K562 (cell line): Measurements from ENCODE around the gene ZMYM1. TPM values are rescaled to one million over a fixed set of nuclear protein-coding genes. Genes with fewer than 3 reads are reported as not detected.

ENCODE experiments used
- ATAC-seq: fragments of 200-7000 bp; cut with Tn5 transposase; 3 replicates; pipeline ENCODE4 v1.9.1; 2020; ENCODE audit warnings: moderate library complexity
- BruUV-seq: library from RNA; stranded (reverse); fragments of 400-500 nt; replicated peaks from 2 replicates; lab custom pipeline; 2021; lab: Mats Ljungman, UMichigan
- CTCF ChIA-PET: fragments of 300-600 bp; formaldehyde crosslinking; extraction: SDS; loops from one replicate; lab custom pipeline; 2021; ENCODE audit warnings: low intra/inter-chr PET ratio; lab: Yijun Ruan, JAX
- POLR2A ChIA-PET: fragments of 300-600, 350-650 bp; sonication (Branson Sonifier 250); formaldehyde crosslinking; extraction: SDS; loops from one replicate; lab custom pipeline; 2021; ENCODE audit warnings: antibody characterized with exemption, inconsistent platforms; lab: Yijun Ruan, JAX
- DNase-seq, 4 experiments: peaks; one replicate each; pipeline versions ENCODE4 v3.0.0 to v3.0.0-alpha.2; 2011 to 2018; ENCODE audit warnings: low spot score in 3 of 4, mixed read lengths in 3 of 4; ENCODE audit errors: extremely low read depth in 1 of 4
- FAIRE-seq: peaks from 2 replicates; lab custom pipeline; 2011; peaks lifted over from hg19 to GRCh38; lab: Jason Lieb, UNC
- H2AFZ ChIP-seq: 2 replicates; pipeline ENCODE4 v1.6.0; 2011; ENCODE audit warnings: low read depth, low read length, control low read depth, inconsistent platforms
- H3K27ac ChIP-seq: fragments of 200-600 bp; 3 replicates; pipeline ENCODE4 v1.8.0; 2011; ENCODE audit warnings: low read depth, mild to moderate bottlenecking, control low read depth, inconsistent platforms, low read length, moderate library complexity, mixed read lengths; ENCODE audit errors: extremely low read depth
- H3K27me3 ChIP-seq, 2 experiments: fragments of 300-600 bp in 1 of 2; 2 replicates in 1 of 2; 3 replicates in 1 of 2; pipeline versions ENCODE4 v1.6.0 to v1.8.0; 2011; ENCODE audit warnings: inconsistent platforms in 2 of 2, low read length in 2 of 2, mild to moderate bottlenecking in 1 of 2, mixed read lengths in 1 of 2, moderate library complexity in 1 of 2; ENCODE audit not compliant: control insufficient read depth in 2 of 2, insufficient read depth in 2 of 2
- H3K36me3 ChIP-seq: fragments of 300-600 bp; 3 replicates; pipeline ENCODE4 v1.8.0; 2011; ENCODE audit warnings: mild to moderate bottlenecking, low read length, inconsistent platforms; ENCODE audit not compliant: control insufficient read depth, insufficient read depth
- H3K4me1 ChIP-seq, 2 experiments: fragments of 200-600 bp in 1 of 2; replicated peaks in 1 of 2; 2 replicates in 1 of 2; 3 replicates in 1 of 2; pipeline versions ENCODE4 v1.5.1 to v1.8.0; 2011; ENCODE audit warnings: inconsistent platforms in 2 of 2, low read length in 2 of 2, mild to moderate bottlenecking in 1 of 2, mixed read lengths in 1 of 2, moderate library complexity in 1 of 2; ENCODE audit not compliant: control insufficient read depth in 2 of 2, insufficient read depth in 2 of 2
- H3K4me2 ChIP-seq: 2 replicates; pipeline ENCODE4 v1.6.1; 2011; ENCODE audit warnings: low read length, control low read depth, inconsistent platforms, mixed read lengths; ENCODE audit not compliant: insufficient read depth
- H3K4me3 ChIP-seq: fragments of 200-600 bp; sonication (generic), shearing (Covaris generic); 2 replicates; pipeline ENCODE4 v1.5.1; 2016; ENCODE audit warnings: control low read depth, inconsistent platforms
- H3K79me2 ChIP-seq: fragments of 200-600 bp; 3 replicates; pipeline ENCODE4 v1.8.0; 2011; ENCODE audit warnings: low read length, inconsistent platforms; ENCODE audit not compliant: control insufficient read depth, insufficient read depth
- H3K9ac ChIP-seq, 2 experiments: 2 replicates each; pipeline versions ENCODE4 v1.6.0 to v1.6.1; 2011; ENCODE audit warnings: low read depth in 2 of 2, low read length in 2 of 2, control low read depth in 1 of 2, inconsistent platforms in 1 of 2, mild to moderate bottlenecking in 1 of 2, mixed read lengths in 1 of 2; ENCODE audit not compliant: insufficient read depth in 1 of 2
- H3K9me1 ChIP-seq: one replicate; pipeline ENCODE4 v1.6.0; 2011; ENCODE audit warnings: inconsistent platforms, mild to moderate bottlenecking, low read length, moderate library complexity; ENCODE audit not compliant: control insufficient read depth, insufficient read depth
- H3K9me3 ChIP-seq: replicated peaks from 2 replicates; pipeline ENCODE4 v1.5.1; 2011; ENCODE audit warnings: low read depth, low read length, inconsistent platforms; ENCODE audit not compliant: control insufficient read depth, insufficient read depth
- H4K20me1 ChIP-seq: replicated peaks from 2 replicates; pipeline ENCODE4 v1.6.1; 2011; ENCODE audit warnings: low read length, inconsistent platforms, mixed read lengths; ENCODE audit not compliant: control insufficient read depth, insufficient read depth
- BMI1 ChIP-seq: fragments of 150-350 bp; IDR thresholded peaks from 2 replicates; pipeline ENCODE4 v1.6.1; 2014; ENCODE audit warnings: low read length
- BRF2 ChIP-seq: IDR thresholded peaks from 3 replicates; pipeline ENCODE4 v1.6.1; 2011; ENCODE audit warnings: borderline replicate concordance, mild to moderate bottlenecking; ENCODE audit not compliant: insufficient read length, insufficient read depth
- FOSL1 ChIP-seq: fragments of 200-800 bp; sonication (Bioruptor generic); conservative IDR thresholded peaks from 2 replicates; pipeline ENCODE4 v1.6.1; 2016; ENCODE audit warnings: missing genetic modification characterization, missing compliant biosample characterization
- KDM2B ChIP-seq: fragments of 250-450 bp; sonication (Bioruptor Pico); IDR thresholded peaks from 2 replicates; pipeline ENCODE4 v1.8.0; 2021; ENCODE audit warnings: mild to moderate bottlenecking, moderate library complexity
- MAZ ChIP-seq, 2 experiments: fragments of 450-650 bp in 1 of 2; sonication (generic) in 1 of 2; formaldehyde crosslinking; IDR thresholded peaks in 1 of 2; conservative IDR thresholded peaks in 1 of 2; 2 replicates each; pipeline versions ENCODE4 v1.4.0 to v1.5.0; 2020; ENCODE audit warnings: mild to moderate bottlenecking in 1 of 2, missing genetic modification reagents in 1 of 2
- SPI1 ChIP-seq: IDR thresholded peaks from 2 replicates; pipeline ENCODE4 v1.6.1; 2011; ENCODE audit warnings: low read depth, low read length, control low read depth, borderline replicate concordance
- SRSF1 ChIP-seq: fragments of 200-400 bp; formaldehyde crosslinking; IDR thresholded peaks from 2 replicates; pipeline ENCODE4 v1.6.1; 2017; ENCODE audit warnings: mild to moderate bottlenecking, low read depth, low read length, moderate library complexity
- USF1 ChIP-seq: sonication (generic); formaldehyde crosslinking; IDR thresholded peaks from 2 replicates; pipeline ENCODE4 v1.9.0; 2022; ENCODE audit warnings: mild to moderate bottlenecking, missing genetic modification reagents
- ZNF217 ChIP-seq: sonication (generic); formaldehyde crosslinking; IDR thresholded peaks from 2 replicates; pipeline ENCODE4 v1.8.0; 2022; ENCODE audit warnings: mild to moderate bottlenecking, missing genetic modification reagents
- ZNF445 ChIP-seq: fragments of 250-450 bp; sonication (Bioruptor Pico); IDR thresholded peaks from 2 replicates; pipeline ENCODE4 v1.4.0; 2020; ENCODE audit warnings: low read depth, mild to moderate bottlenecking, moderate library complexity
- WGBS: fragments of 100-300 bp; shearing (Covaris generic); methylation state at CpG from one replicate; pipeline ENCODE4 v1.1.6; 2016; ENCODE audit warnings: low coverage, mixed read lengths; ENCODE audit not compliant: insufficient coverage; ENCODE audit errors: missing lambda C conversion rate; 5-methylcytosine and 5-hydroxymethylcytosine counted together
- in situ Hi-C: fragments of 300-500 bp; cut with MboI; formaldehyde crosslinking; loops from 4 replicates; pipeline ENCODE4 v1.15.0; 2018; ENCODE audit warnings: inconsistent platforms, mixed read lengths
- intact Hi-C: fragments of 100-400 bp; cut with micrococcal nuclease; formaldehyde crosslinking; loops from 2 replicates; pipeline ENCODE4 v1.14.2; 2022
- polyA plus RNA-seq, 8 experiments: library from polyadenylated mRNA; depleted of rRNA in 4 of 8; stranded (reverse) in 5 of 8; unstranded in 3 of 8; fragments of >200 nt; fragmentation: Nextera tagmentation in 2 of 8; fragmentation: Illumina TruSeq in 1 of 8; extraction: Ambion mirVana in 2 of 8; extraction: Trizol in 1 of 8; gene quantifications; 2 replicates each; pipeline versions ENCODE4 v1.2.1 to v1.2.3, GENCODE V29; 2011 to 2014; ENCODE audit warnings: inconsistent platforms in 1 of 8, missing spikeins in 1 of 8
- total RNA-seq, 7 experiments: library from RNA; depleted of rRNA in 6 of 7; stranded (reverse); fragments of >200 nt in 6 of 7; fragmentation: Illumina TruSeq in 2 of 7; extraction: Trizol in 2 of 7; gene quantifications; 2 replicates each; pipeline versions ENCODE4 v1.2.1 to v1.2.3, GENCODE V29; 2011 to 2021; ENCODE audit warnings: low replicate concordance in 1 of 7

ZMYM1 gene
- total and polyA plus RNA-seq, 9 of the 15 experiments (the other 6 are each of a cell fraction or from before 2014, with no cell fraction given): 7.5 to 25.4 (median 15.8) TPM

- Histone ChIP-seq H3K9ac (peak overlapping the region in 1 of 2 experiments; percentile 53; a peak in 1 of 4 replicates), H3K9me3 (no peaks in the 10 kb centered on the region), H3K4me2 (no peak overlapping the region), H2AFZ (peak overlapping the region; percentile 20; the same call in 1 of the 2 replicates), H3K27me3 (peaks cover 0 to 9% of the 10 kb centered on the region in 2 experiments; a peak in 2 of 5 replicates), H3K36me3 (no peaks in the 10 kb centered on the region), H3K79me2 (no peaks in the 10 kb centered on the region), H4K20me1 (no peaks in the 10 kb centered on the region), H3K4me3 (no peak overlapping the region), H3K27ac (no peak overlapping the region), H3K4me1 (no peaks in the 10 kb centered on the region; a peak in 1 of 5 replicates), H3K9me1 (no peaks in the 10 kb centered on the region)
- DNase-seq (no peak), FAIRE-seq (no peak), ATAC-seq (peak; percentile 53)
- no TSS peak for BruUV-seq
- intact Hi-C loops: no loop called here
- POLR2A ChIA-PET: interaction anchor here (0.6 to 1.0 kb wide), 2 partner anchors 13 to 15 kb away, joined by 3 to 4 read pairs; partner anchors contain the start of gene ZMYM6
- 6% methylated on average over 2 of the region's 2 CpGs for WGBS
- CTCF ChIA-PET: no interaction called here
- in situ Hi-C loops: no loop called here
- peak; percentile 26; the same call in 1 of the 2 replicates for TF ChIP-seq FOSL1 (tag)
- TF ChIP-seq BMI1: no peak
- peak; percentile 70; the same call in 1 of the 2 replicates for TF ChIP-seq SPI1
- TF ChIP-seq, all 486 proteins: peak for 2
Observed at GRCh38 chr1:35047188-35047858, 31.9 kb upstream of the ZMYM1 start.

- ChIA-PET CTCF (no interaction called here), POLR2A (interaction anchor here (0.6 kb wide), 2 partner anchors 284 to 679 kb away, joined by 3 read pairs; no protein-coding TSS in a partner anchor)
- intact Hi-C loops: no loop called here
- no peaks in the 10 kb centered on the region for H4K20me1 ChIP-seq
- H3K9me1 ChIP-seq: no peaks in the 10 kb centered on the region
- no peaks in the 10 kb centered on the region for H3K9me3 ChIP-seq
- FAIRE-seq (no peak), DNase-seq (no peak), ATAC-seq (no peak)
- no peak for TF ChIP-seq ZNF217 (CRISPR knock-in tag)
- TF ChIP-seq MAZ (CRISPR knock-in tag; conservative IDR thresholded peaks at IDR 0.05 in 1 of 2, IDR thresholded peaks at IDR 0.05 in 1 of 2): no peak
- no peak for TF ChIP-seq ZNF445 (CRISPR knock-in tag)
- TF ChIP-seq BRF2: no peak
- no peak for TF ChIP-seq KDM2B (CRISPR knock-in tag)
- no peak for TF ChIP-seq SRSF1
- no peak for TF ChIP-seq USF1 (CRISPR knock-in tag)
- H3K4me2 ChIP-seq: no peak overlapping the region
- no peak overlapping the region for H3K4me3 ChIP-seq
- no peak overlapping the region for H3K27ac ChIP-seq
- H3K27me3 ChIP-seq: peaks cover 7 to 8% of the 10 kb centered on the region in 2 experiments; a peak in 4 of 5 replicates
- 6% methylated on average over 12 of the region's 12 CpGs for WGBS
- H3K36me3 ChIP-seq: no peaks in the 10 kb centered on the region
- BruUV-seq: no TSS peak
- in situ Hi-C loops: no loop called here
- no peak overlapping the region for H3K9ac ChIP-seq
- no peak overlapping the region; the same call in 1 of the 2 replicates for H2AFZ ChIP-seq
- H3K79me2 ChIP-seq: no peaks in the 10 kb centered on the region
- H3K4me1 ChIP-seq: no peaks in the 10 kb centered on the region; a peak in 1 of 5 replicates
Observed at GRCh38 chr1:35049116-35049515, 30.1 kb upstream of the ZMYM1 start.
